Measurements from ENCODE around the gene HAGH. TPM values are rescaled to one million over a fixed set of nuclear protein-coding genes. Genes with fewer than 3 reads are reported as not detected.
A peak's percentile ranks its signal among the peaks of the same experiment; 100 is the strongest.

Gene HAGH
- total RNA-seq, 1 donor from 2014 or later, result 38.3 TPM

DNA sequence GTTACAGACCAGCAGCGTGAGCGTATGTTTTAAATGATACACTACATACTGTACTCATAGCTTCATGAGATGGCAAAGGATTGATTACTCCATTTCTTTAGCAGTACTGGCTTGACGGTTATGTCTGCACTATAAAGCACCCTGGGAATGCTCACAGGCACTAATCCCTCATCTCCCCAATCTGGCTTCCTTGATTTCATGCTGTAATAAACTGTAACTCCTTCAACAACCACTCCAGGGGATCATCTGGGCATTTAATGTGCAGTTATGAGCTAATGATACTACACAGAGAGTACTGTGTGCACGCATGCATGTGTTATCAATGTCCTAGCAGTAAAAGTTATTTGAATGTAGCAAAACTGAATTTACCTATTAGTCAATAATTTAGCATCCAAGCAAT is 25.2 kb upstream of the HAGH start:
- H3K4me3 Mint-ChIP-seq, result no peak overlapping the region

DNA sequence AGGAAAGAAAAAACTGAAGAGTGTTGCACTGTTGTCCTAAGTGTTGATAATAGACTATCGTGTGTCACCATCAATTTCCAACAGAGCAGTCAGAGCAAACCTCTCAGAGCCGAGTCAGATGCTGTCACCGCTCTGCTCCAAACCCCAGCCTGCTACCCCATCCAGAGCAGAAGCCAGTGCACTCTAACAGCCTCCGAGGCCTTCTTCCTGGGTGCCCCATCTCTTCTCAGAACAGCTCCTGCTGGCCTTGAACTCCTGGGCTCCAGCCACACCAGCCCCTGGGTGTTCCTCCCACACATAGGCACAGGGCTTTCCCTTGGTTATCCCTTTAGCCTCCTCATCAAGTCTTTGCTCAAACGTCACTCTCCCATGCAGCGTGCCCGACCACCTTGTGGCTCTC is 24.4 kb upstream of the HAGH start:
- H3K4me3 Mint-ChIP-seq, result peak overlapping the region; percentile 14
- Histone ChIP-seq H3K36me3 (no peaks in the 10 kb centered on the region), H3K4me2 (no peak overlapping the region), H4K20me1 (ENCODE audit: low read depth) (no peaks in the 10 kb centered on the region), H3K27ac (no peak overlapping the region), H3K9ac (no peak overlapping the region), H3K4me3 (no peak overlapping the region), H3K9me3 (ENCODE audit: low read depth) (no peaks in the 10 kb centered on the region), H3F3A (ENCODE audit: low read depth) (no peaks in the 10 kb centered on the region), H3K27me3 (peaks cover 83% of the 10 kb centered on the region), H2AFZ (replicated peaks) (no peak overlapping the region), H3K79me2 (ENCODE audit: low read depth) (no peaks in the 10 kb centered on the region), H3K4me1 (no peaks in the 10 kb centered on the region)
- H3K9me3 Mint-ChIP-seq, result no peaks in the 10 kb centered on the region
- H3K27ac Mint-ChIP-seq, result no peak overlapping the region
- TF ChIP-seq EZH2 (IDR thresholded peaks at IDR 0.05) (no peak), EZH2phosphoT487 (IDR thresholded peaks at IDR 0.05) (no peak)
- TF ChIP-seq, protein P1, sequence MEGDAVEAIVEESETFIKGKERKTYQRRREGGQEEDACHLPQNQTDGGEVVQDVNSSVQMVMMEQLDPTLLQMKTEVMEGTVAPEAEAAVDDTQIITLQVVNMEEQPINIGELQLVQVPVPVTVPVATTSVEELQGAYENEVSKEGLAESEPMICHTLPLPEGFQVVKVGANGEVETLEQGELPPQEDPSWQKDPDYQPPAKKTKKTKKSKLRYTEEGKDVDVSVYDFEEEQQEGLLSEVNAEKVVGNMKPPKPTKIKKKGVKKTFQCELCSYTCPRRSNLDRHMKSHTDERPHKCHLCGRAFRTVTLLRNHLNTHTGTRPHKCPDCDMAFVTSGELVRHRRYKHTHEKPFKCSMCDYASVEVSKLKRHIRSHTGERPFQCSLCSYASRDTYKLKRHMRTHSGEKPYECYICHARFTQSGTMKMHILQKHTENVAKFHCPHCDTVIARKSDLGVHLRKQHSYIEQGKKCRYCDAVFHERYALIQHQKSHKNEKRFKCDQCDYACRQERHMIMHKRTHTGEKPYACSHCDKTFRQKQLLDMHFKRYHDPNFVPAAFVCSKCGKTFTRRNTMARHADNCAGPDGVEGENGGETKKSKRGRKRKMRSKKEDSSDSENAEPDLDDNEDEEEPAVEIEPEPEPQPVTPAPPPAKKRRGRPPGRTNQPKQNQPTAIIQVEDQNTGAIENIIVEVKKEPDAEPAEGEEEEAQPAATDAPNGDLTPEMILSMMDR (IDR thresholded peaks at IDR 0.05), result no peak
- H3K4me1 Mint-ChIP-seq, result no peaks in the 10 kb centered on the region
- H3K36me3 Mint-ChIP-seq, result no peaks in the 10 kb centered on the region
- peaks cover 11% of the 10 kb centered on the region for H3K27me3 Mint-ChIP-seq (ENCODE audit: insufficient read depth, low read depth)
- no peak for DNase-seq (ENCODE audit: low spot score)

More for the DNA sequence above, 25.2 kb upstream of the HAGH start:
- TF ChIP-seq, protein P1 (IDR thresholded peaks at IDR 0.05), result no peak
- no peak for TF ChIP-seq EZH2 (IDR thresholded peaks at IDR 0.05)
- TF ChIP-seq EZH2phosphoT487 (IDR thresholded peaks at IDR 0.05), result no peak
- Histone ChIP-seq H2AFZ (replicated peaks) (no peak overlapping the region), H3K4me3 (no peak overlapping the region), H3K27ac (no peak overlapping the region), H3K9ac (no peak overlapping the region), H3K27me3 (peaks cover 77% of the 10 kb centered on the region), H3K4me2 (no peak overlapping the region), H3K79me2 (ENCODE audit: low read depth) (no peaks in the 10 kb centered on the region), H3K4me1 (no peaks in the 10 kb centered on the region), H3K9me3 (ENCODE audit: low read depth) (no peaks in the 10 kb centered on the region), H3K36me3 (no peaks in the 10 kb centered on the region), H3F3A (ENCODE audit: low read depth) (no peaks in the 10 kb centered on the region), H4K20me1 (ENCODE audit: low read depth) (no peaks in the 10 kb centered on the region)
- H3K4me1 Mint-ChIP-seq, result no peaks in the 10 kb centered on the region
- no peak overlapping the region for H3K27ac Mint-ChIP-seq
- no peaks in the 10 kb centered on the region for H3K9me3 Mint-ChIP-seq
- no peak for DNase-seq (ENCODE audit: low spot score)
- H3K27me3 Mint-ChIP-seq (ENCODE audit: insufficient read depth, low read depth), result peaks cover 11% of the 10 kb centered on the region
- H3K36me3 Mint-ChIP-seq, result no peaks in the 10 kb centered on the region

DNA sequence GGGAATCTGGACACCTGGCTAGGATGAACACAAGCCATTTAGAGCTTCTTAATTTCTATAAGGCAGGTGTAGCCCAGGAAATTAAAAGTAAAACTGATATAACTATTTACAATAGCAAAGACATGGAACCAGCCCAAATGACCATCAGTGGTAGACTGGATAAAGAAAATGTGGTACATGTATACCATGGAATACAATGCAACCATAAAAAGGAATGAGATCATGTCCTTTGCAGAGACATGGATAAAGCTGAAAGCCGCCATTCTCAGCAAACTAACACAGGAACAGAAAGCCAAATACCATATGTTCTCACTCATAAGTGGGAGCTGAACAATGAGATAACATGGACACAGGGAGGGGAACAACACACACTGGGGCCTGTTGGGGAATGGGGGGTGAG is 19.8 kb upstream of the HAGH start:
- Histone ChIP-seq H3K9ac (no peak overlapping the region), H3K79me2 (ENCODE audit: low read depth) (no peaks in the 10 kb centered on the region), H3F3A (ENCODE audit: low read depth) (no peaks in the 10 kb centered on the region), H3K36me3 (no peaks in the 10 kb centered on the region), H4K20me1 (ENCODE audit: low read depth) (no peaks in the 10 kb centered on the region), H2AFZ (replicated peaks) (no peak overlapping the region), H3K27ac (no peak overlapping the region), H3K4me2 (no peak overlapping the region), H3K9me3 (ENCODE audit: low read depth) (no peaks in the 10 kb centered on the region), H3K27me3 (peaks cover 52% of the 10 kb centered on the region), H3K4me3 (no peak overlapping the region), H3K4me1 (no peaks in the 10 kb centered on the region)
- H3K9me3 Mint-ChIP-seq, result no peaks in the 10 kb centered on the region
- no peaks in the 10 kb centered on the region for H3K27me3 Mint-ChIP-seq (ENCODE audit: insufficient read depth, low read depth)
- no peaks in the 10 kb centered on the region for H3K36me3 Mint-ChIP-seq
- TF ChIP-seq EZH2 (IDR thresholded peaks at IDR 0.05), result no peak
- TF ChIP-seq, protein P1 (IDR thresholded peaks at IDR 0.05), result no peak
- TF ChIP-seq EZH2phosphoT487 (IDR thresholded peaks at IDR 0.05), result no peak
- no peaks in the 10 kb centered on the region for H3K4me1 Mint-ChIP-seq
- no peak overlapping the region for H3K27ac Mint-ChIP-seq
- DNase-seq (ENCODE audit: low spot score), result no peak
- H3K4me3 Mint-ChIP-seq, result no peak overlapping the region
